CD1c-positive myeloid dendritic cell (primary cell): ENCODE data around the gene ERG.

Experiments used
- DNase-seq: peaks from one replicate; pipeline ENCODE4 v3.0.0-alpha.2; 2016; ENCODE audit errors: extremely low spot score

ERG gene

GRCh38 chr21:38434913-38435533, 63.3 kb downstream of the ERG start:
- no peak for DNase-seq

GRCh38 chr21:38433471-38433870, 64.8 kb downstream of the ERG start:
- no peak for DNase-seq

- no peak for DNase-seq
Observed at GRCh38 chr21:38430401-38430984, 67.8 kb downstream of the ERG start.

- DNase-seq, result no peak
Observed at GRCh38 chr21:38429011-38429410, 69.3 kb downstream of the ERG start.

- no peak for DNase-seq
Observed at GRCh38 chr21:38428211-38428610, 70.1 kb downstream of the ERG start.

GRCh38 chr21:38424305-38425019, 73.8 kb downstream of the ERG start:
- DNase-seq, result no peak

- DNase-seq, result no peak
Observed at GRCh38 chr21:38422082-38422481, 76.2 kb downstream of the ERG start.

- DNase-seq, result no peak
Observed at GRCh38 chr21:38420140-38420539, 78.1 kb downstream of the ERG start.

GRCh38 chr21:38417726-38418125, 80.6 kb downstream of the ERG start:
- DNase-seq, result no peak

- DNase-seq, result no peak
Observed at GRCh38 chr21:38416791-38417190, 81.5 kb downstream of the ERG start.

GRCh38 chr21:38413958-38414548, 84.2 kb downstream of the ERG start:
- no peak for DNase-seq

- no peak for DNase-seq
Observed at GRCh38 chr21:38410466-38410865, 87.8 kb downstream of the ERG start.

- no peak for DNase-seq
Observed at GRCh38 chr21:38409907-38410306, 88.4 kb downstream of the ERG start.

- DNase-seq, result no peak
Observed at GRCh38 chr21:38404177-38404576, 94.1 kb downstream of the ERG start.

GRCh38 chr21:38402795-38403194, 95.5 kb downstream of the ERG start:
- DNase-seq, result no peak

GRCh38 chr21:38402291-38402690, 96.0 kb downstream of the ERG start:
- DNase-seq, result no peak

GRCh38 chr21:38401191-38401926, 96.9 kb downstream of the ERG start:
- no peak for DNase-seq

GRCh38 chr21:38400195-38400919, 97.9 kb downstream of the ERG start:
- no peak for DNase-seq

GRCh38 chr21:38399103-38399502, 99.2 kb downstream of the ERG start:
- no peak for DNase-seq

GRCh38 chr21:38396325-38396724, 102.0 kb downstream of the ERG start:
- no peak for DNase-seq

- no peak for DNase-seq
Observed at GRCh38 chr21:38395581-38395980, 102.7 kb downstream of the ERG start.

GRCh38 chr21:38392661-38393060, 105.6 kb downstream of the ERG start:
- no peak for DNase-seq
